SH-SY5Y (cell line): ENCODE results near the gene LRRFIP2.

ENCODE experiments used
- GATA2 ChIP-seq: IDR thresholded peaks from 2 replicates; pipeline ENCODE4 v1.6.1; 2011; ENCODE audit warnings: mild to moderate bottlenecking, low read depth, low read length
- GATA3 ChIP-seq: IDR thresholded peaks from 2 replicates; pipeline ENCODE4 v1.6.1; 2011; ENCODE audit warnings: low read depth, mild to moderate bottlenecking, low read length, moderate library complexity

Gene LRRFIP2

GRCh38 chr3:37163262-37164015 is 10.9 kb downstream of the LRRFIP2 start:
- TF ChIP-seq GATA3 (no peak), GATA2 (no peak)

DNA sequence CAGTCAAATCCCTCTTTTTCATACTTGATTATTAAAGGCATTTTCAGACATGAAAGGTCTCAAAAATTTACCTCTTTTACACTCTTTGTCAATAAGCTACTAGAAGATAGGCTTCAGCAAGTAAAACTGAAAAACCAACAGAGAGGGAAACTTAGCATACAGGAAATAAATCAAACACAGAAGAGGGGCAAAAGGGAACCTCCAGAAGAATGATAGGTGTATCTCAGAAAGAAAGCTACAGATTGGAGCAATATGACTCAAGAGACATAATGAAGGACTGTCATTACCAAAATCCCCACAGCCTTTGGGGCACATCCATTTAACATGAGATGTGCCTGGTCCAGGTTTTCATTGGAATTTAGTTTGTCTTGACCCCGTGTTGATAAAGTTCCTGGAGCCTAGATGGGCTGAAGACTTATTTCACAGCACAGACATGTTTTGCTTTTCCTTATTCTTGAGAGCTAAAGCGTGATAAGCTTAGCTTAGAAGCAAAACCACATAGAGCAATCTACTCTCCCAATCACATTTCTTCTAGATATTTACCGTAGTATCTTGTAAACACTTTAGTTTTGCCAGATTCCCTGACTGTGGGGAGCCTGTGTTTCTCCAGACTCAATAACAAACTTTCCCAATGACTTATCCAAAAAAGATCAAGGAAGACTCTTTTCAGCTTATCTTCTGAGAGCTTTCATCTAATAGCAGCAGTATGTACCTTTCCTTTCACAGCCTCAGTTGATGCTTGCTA is 11.7 kb downstream of the LRRFIP2 start:
- TF ChIP-seq GATA2: no peak
- TF ChIP-seq GATA3: no peak

GRCh38 chr3:37161351-37161750 is 13.0 kb downstream of the LRRFIP2 start:
- TF ChIP-seq GATA2 (no peak), GATA3 (no peak)

DNA sequence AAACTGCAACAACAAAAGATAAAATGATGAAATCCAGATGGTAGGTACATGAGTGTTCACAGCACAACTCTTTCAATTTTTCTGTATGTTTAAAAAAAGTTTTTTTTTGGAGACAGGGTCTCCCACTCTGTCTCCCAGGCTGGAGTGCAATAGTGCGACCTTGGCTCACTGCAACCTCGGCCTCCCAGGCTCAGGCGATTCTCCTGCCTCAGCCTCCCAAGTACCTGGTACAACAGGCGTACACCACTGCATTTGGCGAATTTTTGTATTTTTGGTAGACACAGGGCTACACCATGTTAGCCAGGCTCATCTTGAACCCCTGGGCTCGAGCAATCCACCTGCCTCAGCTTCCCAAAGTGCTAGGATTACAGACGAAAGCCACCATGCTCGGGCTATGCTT is 18.6 kb downstream of the LRRFIP2 start:
- TF ChIP-seq GATA3: no peak
- no peak for TF ChIP-seq GATA2

- TF ChIP-seq GATA2 (no peak), GATA3 (no peak)
Observed at GRCh38 chr3:37154668-37155314, 19.6 kb downstream of the LRRFIP2 start.

- no peak for TF ChIP-seq GATA3
- no peak for TF ChIP-seq GATA2
Observed at GRCh38 chr3:37150621-37151020, 23.8 kb downstream of the LRRFIP2 start.

GRCh38 chr3:37149257-37149656 is 25.1 kb downstream of the LRRFIP2 start:
- TF ChIP-seq GATA2 (no peak), GATA3 (no peak)

GRCh38 chr3:37148208-37148607 is 26.2 kb downstream of the LRRFIP2 start:
- no peak for TF ChIP-seq GATA2
- TF ChIP-seq GATA3: no peak

DNA sequence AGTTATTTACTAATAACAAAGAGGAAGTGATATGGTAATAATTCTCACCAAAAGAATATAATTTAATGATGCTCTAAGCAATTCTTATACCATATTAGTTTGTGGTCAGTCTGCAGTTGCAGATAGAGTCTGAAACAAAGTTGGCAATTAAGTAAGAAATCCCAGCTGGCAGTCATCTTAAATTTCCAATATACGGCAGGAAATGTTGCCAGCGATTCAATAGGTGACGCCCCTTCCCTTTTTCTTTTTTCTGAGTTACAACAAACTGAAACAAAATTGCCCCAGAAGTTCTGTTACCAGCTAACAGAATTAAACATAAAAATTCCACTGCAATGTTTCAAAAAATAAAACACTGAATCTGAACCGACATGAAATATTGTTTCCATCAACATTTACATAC is 26.7 kb downstream of the LRRFIP2 start:
- TF ChIP-seq GATA2 (no peak), GATA3 (no peak)

DNA sequence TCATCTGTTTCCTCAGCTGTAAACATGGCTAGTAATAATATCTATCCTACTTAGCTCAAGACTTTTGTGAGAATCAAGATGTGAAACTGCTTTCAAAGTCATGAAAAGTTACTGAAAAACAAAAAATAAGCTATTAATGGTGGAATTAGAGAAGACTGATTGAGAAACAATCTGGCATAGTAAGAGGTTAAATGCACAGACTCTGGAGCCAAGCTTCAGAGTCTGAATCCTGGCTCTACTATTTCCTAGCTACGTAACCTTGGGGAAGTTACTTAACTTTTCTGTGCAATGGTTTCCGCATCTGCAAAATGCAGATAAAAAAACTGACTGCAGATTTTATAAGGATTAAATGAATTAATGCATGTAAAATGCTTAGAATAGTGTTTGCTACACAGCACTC is 28.8 kb downstream of the LRRFIP2 start:
- no peak for TF ChIP-seq GATA3
- no peak for TF ChIP-seq GATA2

DNA sequence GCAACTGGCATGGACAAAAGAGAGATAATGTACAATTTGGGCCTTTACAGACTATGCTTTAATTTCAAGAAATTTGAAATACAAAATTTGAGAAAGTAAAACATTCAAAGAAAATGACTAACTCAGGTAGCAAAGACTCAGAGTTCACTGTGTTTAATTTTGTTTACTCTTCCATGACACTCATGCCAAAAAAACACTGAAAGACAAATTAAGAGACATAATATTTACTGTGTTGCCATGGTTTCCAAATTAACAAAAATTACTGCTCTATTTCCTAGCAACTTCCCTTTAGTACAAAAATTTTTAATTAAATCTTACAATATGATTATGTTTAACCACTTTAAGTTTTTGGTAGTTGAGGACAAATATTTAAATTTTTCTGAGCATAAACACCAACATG is 29.6 kb downstream of the LRRFIP2 start:
- TF ChIP-seq GATA2 (no peak), GATA3 (no peak)

- TF ChIP-seq GATA2 (no peak), GATA3 (no peak)
Observed at GRCh38 chr3:37143821-37144220, 30.6 kb downstream of the LRRFIP2 start.

DNA sequence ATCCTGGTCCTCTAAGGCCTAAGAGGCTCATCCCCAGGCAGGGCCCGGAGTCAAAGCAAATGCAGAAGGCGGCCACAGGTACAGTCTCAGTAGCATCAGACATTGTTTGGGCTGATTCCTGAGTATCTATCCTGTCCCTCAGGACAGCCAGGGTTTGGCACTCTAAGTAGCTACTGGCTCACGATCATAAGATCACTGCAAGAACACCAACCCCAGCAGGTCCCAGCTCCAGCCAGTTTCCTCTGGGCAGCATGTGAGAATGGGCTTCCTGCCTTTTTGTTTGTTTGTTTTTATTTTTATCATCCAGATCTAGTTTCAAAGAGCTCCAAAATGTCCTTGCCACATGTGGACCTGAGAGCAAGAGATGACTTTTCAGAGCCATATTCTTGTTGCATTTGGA is 32.7 kb downstream of the LRRFIP2 start:
- TF ChIP-seq GATA3 (no peak), GATA2 (no peak)

DNA sequence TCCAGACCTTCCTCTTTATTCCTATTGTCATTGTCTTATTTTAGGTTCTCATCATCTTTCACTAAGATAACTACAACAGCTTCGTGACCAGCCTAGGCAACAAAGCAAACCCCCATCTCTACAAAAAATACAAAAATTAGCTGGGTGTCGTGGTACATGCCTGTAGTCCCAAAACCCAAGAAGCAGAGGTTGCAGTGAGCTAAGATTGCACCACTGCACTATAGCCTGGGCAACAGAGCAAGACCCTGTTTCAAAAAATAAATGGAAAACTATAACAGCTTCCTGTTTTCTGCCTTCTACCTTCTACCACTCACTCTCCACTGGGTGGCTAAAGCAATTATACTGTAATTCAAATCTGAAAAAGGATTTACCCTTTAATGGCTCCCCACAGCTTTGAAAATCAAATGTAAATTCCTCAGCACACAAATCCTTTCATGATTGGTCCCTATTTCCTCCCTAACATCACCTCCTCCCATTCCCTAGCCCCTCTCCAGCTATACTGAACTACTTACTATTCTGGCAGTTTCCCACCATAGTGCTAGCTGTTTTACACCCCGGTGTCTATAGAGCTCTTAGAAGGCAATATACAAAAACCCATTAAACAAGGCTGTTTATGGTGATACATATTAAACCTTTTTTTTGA is 33.4 kb downstream of the LRRFIP2 start:
- TF ChIP-seq GATA3 (no peak), GATA2 (no peak)
